Measurements from ENCODE around the gene FN1. TPM values are rescaled to one million over a fixed set of nuclear protein-coding genes. Genes with fewer than 3 reads are reported as not detected.

The FN1 gene
- total RNA-seq = 100 to 1,000 TPM; 115 to 315 TPM

DNA sequence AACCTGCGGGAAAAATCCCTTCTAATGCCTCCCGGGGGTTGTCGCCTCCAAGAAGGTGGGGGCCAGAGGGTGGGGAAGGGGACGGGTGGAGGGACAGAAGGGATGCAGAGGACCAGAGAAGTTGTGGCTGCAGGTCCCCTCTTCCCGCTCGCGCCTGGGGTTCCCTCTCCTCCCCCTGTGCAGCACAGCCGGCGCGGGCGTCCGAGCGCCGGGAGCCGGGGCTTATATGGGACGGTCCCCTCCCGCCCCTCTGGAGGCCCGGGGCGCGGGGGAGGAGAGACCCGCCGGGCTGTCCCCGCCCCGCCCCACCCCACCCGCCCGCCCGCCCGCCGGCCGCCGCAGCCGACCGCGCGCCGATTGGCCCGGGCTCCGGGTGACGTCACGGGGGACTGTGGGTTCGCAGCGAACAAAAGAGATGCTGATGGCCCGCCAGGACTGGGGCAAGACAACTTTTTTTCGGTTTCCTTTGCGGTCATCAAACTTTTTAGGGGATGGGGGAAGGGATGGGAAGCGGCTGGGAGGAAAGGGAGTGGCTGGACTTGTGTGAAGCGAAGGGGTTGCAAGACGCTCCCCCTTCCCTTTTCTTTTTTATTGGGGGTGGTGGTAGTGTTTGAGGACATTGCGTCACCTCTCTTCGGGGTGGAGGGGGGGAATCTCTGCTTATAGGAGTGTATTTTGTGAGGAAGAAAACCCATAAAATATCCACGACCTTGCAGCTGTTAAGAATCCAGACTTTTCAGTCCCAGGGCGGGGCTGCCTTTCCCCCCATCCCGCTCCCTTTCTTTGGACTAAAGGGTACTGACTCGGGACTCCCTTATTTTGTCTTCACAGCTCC lies at the start of gene FN1:
TSS of gene FN1 (minus strand) at position 199 of the 835 bp plus-strand sequence. CDS start 266 bp downstream, outside the sequence.
- intact Hi-C loops (cut with DNase I) = no loop called here
- peak within 1 kb of the TSS; percentile 71 for H3K27ac ChIP-seq
- peak; percentile 91 for DNase-seq
- H3K9me3 ChIP-seq = no peaks in the 10 kb centered on the region
- no peaks in the 10 kb centered on the region for H3K36me3 ChIP-seq
- no peaks in the 10 kb centered on the region for H3K27me3 ChIP-seq
- H3K9ac ChIP-seq (ENCODE audit: low read depth in 2 of 2, low read length in 2 of 2) = peak within 1 kb of the TSS; percentile 56 to 68
- peak within 1 kb of the TSS; percentile 44 for H3K4me3 ChIP-seq
- TF ChIP-seq, protein P1, sequence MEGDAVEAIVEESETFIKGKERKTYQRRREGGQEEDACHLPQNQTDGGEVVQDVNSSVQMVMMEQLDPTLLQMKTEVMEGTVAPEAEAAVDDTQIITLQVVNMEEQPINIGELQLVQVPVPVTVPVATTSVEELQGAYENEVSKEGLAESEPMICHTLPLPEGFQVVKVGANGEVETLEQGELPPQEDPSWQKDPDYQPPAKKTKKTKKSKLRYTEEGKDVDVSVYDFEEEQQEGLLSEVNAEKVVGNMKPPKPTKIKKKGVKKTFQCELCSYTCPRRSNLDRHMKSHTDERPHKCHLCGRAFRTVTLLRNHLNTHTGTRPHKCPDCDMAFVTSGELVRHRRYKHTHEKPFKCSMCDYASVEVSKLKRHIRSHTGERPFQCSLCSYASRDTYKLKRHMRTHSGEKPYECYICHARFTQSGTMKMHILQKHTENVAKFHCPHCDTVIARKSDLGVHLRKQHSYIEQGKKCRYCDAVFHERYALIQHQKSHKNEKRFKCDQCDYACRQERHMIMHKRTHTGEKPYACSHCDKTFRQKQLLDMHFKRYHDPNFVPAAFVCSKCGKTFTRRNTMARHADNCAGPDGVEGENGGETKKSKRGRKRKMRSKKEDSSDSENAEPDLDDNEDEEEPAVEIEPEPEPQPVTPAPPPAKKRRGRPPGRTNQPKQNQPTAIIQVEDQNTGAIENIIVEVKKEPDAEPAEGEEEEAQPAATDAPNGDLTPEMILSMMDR (IDR thresholded peaks at IDR 0.05) = no peak
- no peaks in the 10 kb centered on the region for H3K4me1 ChIP-seq

DNA sequence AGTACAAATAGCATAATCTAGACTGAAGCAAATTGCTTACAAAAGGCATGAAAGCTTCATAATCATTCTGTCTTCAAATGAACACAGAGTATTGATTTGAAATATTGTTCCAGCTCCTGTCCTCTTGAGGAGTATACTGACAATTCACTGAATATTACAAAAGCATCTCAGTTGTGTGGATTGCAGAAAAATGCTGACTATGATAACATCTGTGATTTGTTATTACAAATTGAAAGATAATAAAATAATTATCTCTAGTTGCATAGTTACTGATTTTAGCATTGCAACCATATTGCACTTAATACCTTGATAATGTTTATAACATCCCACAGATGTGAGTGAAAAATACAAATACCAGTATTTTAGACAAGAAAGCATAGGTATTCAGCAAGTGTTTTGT lies 49.2 kb upstream of the FN1 start:
- H3K4me3 ChIP-seq = no peak overlapping the region
- H3K27me3 ChIP-seq = no peaks in the 10 kb centered on the region
- no peaks in the 10 kb centered on the region for H3K9me3 ChIP-seq
- TF ChIP-seq, protein P1 (IDR thresholded peaks at IDR 0.05) = no peak
- intact Hi-C loops (cut with DNase I) = no loop called here
- H3K9ac ChIP-seq (ENCODE audit: low read depth in 2 of 2, low read length in 2 of 2) = no peak overlapping the region
- no peaks in the 10 kb centered on the region for H3K4me1 ChIP-seq
- no peak overlapping the region for H3K27ac ChIP-seq
- DNase-seq = no peak
- H3K36me3 ChIP-seq = no peaks in the 10 kb centered on the region

DNA sequence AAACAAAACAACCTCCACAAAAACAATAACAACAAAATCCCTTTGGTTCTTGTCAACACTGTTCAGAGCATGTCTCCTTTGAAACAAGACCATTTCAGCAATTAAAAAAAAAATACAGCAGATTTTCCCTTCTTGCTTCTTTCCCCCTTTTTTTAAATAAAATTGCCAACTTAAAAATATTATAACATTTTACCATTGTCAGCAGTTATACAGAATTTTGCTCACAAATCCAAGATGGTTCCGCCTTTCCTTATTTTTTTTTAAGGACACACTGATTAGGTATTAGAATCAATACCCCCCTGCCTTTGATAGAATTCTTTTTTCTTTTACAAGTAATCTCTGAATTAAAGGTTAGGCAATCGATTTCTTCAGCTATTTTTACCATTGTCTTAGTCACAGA lies 48.7 kb upstream of the FN1 start:
- Histone ChIP-seq H3K27me3 (no peaks in the 10 kb centered on the region), H3K36me3 (no peaks in the 10 kb centered on the region), H3K4me3 (no peak overlapping the region), H3K4me1 (no peaks in the 10 kb centered on the region), H3K27ac (no peak overlapping the region), H3K9me3 (no peaks in the 10 kb centered on the region), H3K9ac (ENCODE audit: low read depth in 2 of 2, low read length in 2 of 2) (no peak overlapping the region)
- DNase-seq = no peak
- intact Hi-C loops (cut with DNase I) = no loop called here
- TF ChIP-seq, protein P1 (IDR thresholded peaks at IDR 0.05) = no peak

DNA sequence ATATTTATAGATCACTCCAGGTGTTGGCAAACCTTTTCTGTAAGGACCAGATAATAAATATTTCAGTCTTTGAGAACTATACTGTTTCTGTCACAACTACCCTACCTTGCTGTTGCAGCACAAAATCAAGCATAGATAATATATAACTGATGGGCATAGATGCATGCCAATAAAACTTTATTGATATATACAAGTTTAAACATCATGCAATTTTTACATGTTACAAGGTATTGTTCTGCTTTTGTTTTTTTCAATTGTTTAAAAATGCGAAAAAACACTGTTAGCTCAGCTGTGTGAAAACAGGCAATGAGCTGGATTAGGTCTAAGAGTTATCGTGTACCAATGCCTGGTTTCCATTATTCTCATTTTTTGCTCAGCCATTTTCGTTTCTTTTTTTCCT lies 47.6 kb upstream of the FN1 start:
- H3K36me3 ChIP-seq = no peaks in the 10 kb centered on the region
- no peaks in the 10 kb centered on the region for H3K9me3 ChIP-seq
- H3K27me3 ChIP-seq = no peaks in the 10 kb centered on the region
- intact Hi-C loops (cut with DNase I) = no loop called here
- no peak overlapping the region for H3K9ac ChIP-seq (ENCODE audit: low read depth in 2 of 2, low read length in 2 of 2)
- no peaks in the 10 kb centered on the region for H3K4me1 ChIP-seq
- TF ChIP-seq, protein P1 (IDR thresholded peaks at IDR 0.05) = no peak
- no peak overlapping the region for H3K4me3 ChIP-seq
- DNase-seq = no peak
- H3K27ac ChIP-seq = no peak overlapping the region

GRCh38 chr2:215479536-215480240 lies 43.8 kb upstream of the FN1 start:
- no peaks in the 10 kb centered on the region for H3K4me1 ChIP-seq
- no peak overlapping the region for H3K9ac ChIP-seq (ENCODE audit: low read depth in 2 of 2, low read length in 2 of 2)
- no peak overlapping the region for H3K27ac ChIP-seq
- H3K9me3 ChIP-seq = no peaks in the 10 kb centered on the region
- H3K4me3 ChIP-seq = no peak overlapping the region
- H3K27me3 ChIP-seq = no peaks in the 10 kb centered on the region
- no peaks in the 10 kb centered on the region for H3K36me3 ChIP-seq
- DNase-seq = no peak
- intact Hi-C loops (cut with DNase I) = no loop called here
- TF ChIP-seq, protein P1 (IDR thresholded peaks at IDR 0.05) = no peak
